Mucosa of descending colon (tissue), 3 donors: ENCODE measurements around the gene INCA1. TPM values are rescaled to one million over a fixed set of nuclear protein-coding genes. Genes with fewer than 3 reads are reported as not detected.
A peak's percentile ranks its signal among the peaks of the same experiment; 100 is the strongest.

Source experiments
- ATAC-seq: fragments of 200-7000 bp; cut with Tn5 transposase; one replicate; pipeline ENCODE4 v1.9.1; 2020; ENCODE audit warnings: mild to moderate bottlenecking, moderate library complexity
- DNase-seq, 3 donors: peaks; one replicate each; pipeline ENCODE4 v3.0.0-alpha.2; 2020
- H3K36me3 ChIP-seq: fragments of 200-600 bp; one replicate; pipeline ENCODE4 v1.8.0; 2021; ENCODE audit warnings: low read depth, mild to moderate bottlenecking
- H3K4me1 ChIP-seq: fragments of 200-600 bp; one replicate; pipeline ENCODE4 v1.8.0; 2021; ENCODE audit warnings: low read depth, mild to moderate bottlenecking
- H3K4me3 ChIP-seq: fragments of 200-600 bp; one replicate; pipeline ENCODE4 v1.8.0; 2021; ENCODE audit warnings: mild to moderate bottlenecking
- H3K9me3 ChIP-seq: fragments of 200-600 bp; one replicate; pipeline ENCODE4 v1.8.0; 2021; ENCODE audit warnings: mild to moderate bottlenecking
- intact Hi-C, 2 donors: fragments of 100-400 bp; cut with DNase I in 1 of 2; cut with micrococcal nuclease in 1 of 2; formaldehyde crosslinking; loops; one replicate each; pipeline versions ENCODE4 v1.11.0 to v1.11.1; 2022; cut with DNase I, micrococcal nuclease
- total RNA-seq, 3 donors: library from RNA; stranded (reverse); fragmentation: NEBNext Ultra II Directional in 2 of 3; extraction: Animal tissue kit (Norgen Biotek cat#: 25700) in 2 of 3; gene quantifications; one replicate each; pipeline versions ENCODE4 v1.2.1 to v1.2.4, GENCODE V29; 2021 to 2023
- TF ChIP-seq, protein P1 (sequence below): fragments of 200-600 bp; IDR thresholded peaks from one replicate; pipeline ENCODE4 v1.8.0; 2022; ENCODE audit warnings: antibody characterized with exemption, mild to moderate bottlenecking
- donor health status: DM: no; HTN: no; CAD: no; lungs with moderate emphysema.
- donor health status: DM: no; HTN: no; CAD: no.
- donor health status: DM: no; HTN: yes; CAD: no.

The INCA1 gene
- total RNA-seq, 3 donors from 2014 or later, result 1.8 to 4.5 (median 3.5) TPM

DNA sequence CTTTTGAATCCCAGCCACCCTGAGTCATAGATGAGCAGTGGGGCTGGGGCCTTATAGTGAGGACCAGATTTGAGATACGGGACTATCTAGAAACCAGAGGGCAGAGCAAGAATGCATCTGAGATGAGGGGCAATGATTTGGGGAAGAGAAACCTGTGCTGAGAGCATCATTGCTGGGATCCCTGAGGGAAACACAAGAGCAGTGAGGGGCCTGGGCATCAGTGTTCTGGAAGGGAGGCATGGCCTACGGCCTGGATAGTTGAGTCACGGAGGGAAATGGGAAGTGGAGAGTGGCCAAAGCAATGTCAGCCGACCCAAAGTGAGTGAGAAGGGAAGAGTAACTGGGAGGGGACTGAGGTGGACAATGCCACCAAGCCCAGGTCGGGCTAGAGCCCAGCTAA, 15.0 kb downstream of the INCA1 start:
- intact Hi-C loops, result loop anchor here in 1 of 2 donors (10.0 kb wide), 1 partner anchor 82 kb away; no protein-coding TSS in a partner anchor
- no peaks in the 10 kb centered on the region for H3K9me3 ChIP-seq
- H3K4me1 ChIP-seq, result peaks cover 12% of the 10 kb centered on the region
- TF ChIP-seq, protein P1, sequence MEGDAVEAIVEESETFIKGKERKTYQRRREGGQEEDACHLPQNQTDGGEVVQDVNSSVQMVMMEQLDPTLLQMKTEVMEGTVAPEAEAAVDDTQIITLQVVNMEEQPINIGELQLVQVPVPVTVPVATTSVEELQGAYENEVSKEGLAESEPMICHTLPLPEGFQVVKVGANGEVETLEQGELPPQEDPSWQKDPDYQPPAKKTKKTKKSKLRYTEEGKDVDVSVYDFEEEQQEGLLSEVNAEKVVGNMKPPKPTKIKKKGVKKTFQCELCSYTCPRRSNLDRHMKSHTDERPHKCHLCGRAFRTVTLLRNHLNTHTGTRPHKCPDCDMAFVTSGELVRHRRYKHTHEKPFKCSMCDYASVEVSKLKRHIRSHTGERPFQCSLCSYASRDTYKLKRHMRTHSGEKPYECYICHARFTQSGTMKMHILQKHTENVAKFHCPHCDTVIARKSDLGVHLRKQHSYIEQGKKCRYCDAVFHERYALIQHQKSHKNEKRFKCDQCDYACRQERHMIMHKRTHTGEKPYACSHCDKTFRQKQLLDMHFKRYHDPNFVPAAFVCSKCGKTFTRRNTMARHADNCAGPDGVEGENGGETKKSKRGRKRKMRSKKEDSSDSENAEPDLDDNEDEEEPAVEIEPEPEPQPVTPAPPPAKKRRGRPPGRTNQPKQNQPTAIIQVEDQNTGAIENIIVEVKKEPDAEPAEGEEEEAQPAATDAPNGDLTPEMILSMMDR, result no peak
- no peak overlapping the region for H3K4me3 ChIP-seq
- ATAC-seq, result no peak
- no peak for DNase-seq
- H3K36me3 ChIP-seq, result no peaks in the 10 kb centered on the region

DNA sequence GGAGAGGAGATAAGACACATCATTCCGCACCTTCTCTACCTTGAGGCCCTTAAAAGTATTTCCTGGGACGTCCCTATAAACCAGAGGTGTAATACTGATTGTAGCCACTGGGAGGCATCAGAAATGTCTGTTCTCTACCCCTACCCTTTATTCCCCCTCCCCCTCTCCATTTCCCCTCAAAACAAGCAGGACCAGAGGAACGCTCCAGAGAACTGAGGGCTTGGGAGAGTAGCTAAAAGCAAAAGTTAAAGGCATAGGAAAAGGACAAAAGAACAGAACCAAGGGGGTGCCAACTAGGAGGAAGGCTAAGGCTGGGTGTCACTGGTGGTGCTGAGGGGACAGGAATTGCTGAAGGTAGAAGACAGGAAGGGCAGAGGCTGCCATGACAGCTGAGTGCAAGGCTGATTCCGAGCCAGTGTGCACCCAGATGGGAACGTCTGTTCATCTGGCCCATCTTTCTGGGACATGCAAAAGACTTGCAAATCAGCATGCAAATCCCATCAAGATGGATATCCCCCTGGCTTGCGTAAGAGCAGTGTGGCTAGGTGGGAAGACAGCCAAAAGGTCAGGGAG, 16.6 kb downstream of the INCA1 start:
- H3K4me3 ChIP-seq, result no peak overlapping the region
- H3K4me1 ChIP-seq, result peaks cover under 1% of the 10 kb centered on the region
- H3K9me3 ChIP-seq, result no peaks in the 10 kb centered on the region
- peak; percentile 82 for ATAC-seq
- intact Hi-C loops, result loop anchor here in 1 of 2 donors (10.0 kb wide), 1 partner anchor 84 kb away; no protein-coding TSS in a partner anchor
- TF ChIP-seq, protein P1, result no peak
- H3K36me3 ChIP-seq, result no peaks in the 10 kb centered on the region
- peak in 1 of 3 donors; percentile 82 for DNase-seq

DNA sequence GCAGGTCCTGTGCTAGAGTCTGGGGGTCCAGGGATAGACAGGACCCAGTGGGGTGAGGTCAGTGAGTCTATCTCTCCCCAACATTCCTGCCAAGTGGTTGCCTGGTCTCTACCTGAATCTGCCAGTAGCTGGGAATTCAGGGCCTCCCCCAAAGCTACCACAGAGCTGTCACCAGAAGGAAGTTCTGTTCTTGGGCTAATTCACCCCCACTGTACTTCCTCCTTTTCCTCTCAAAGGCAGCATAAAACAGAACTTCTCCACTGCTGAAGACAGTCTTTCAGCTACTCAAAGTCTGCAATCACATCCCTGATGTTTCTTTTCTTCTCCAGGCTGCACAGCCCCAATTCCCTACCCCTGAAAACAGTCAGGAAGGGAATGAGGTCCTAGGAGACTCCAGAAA, 18.6 kb downstream of the INCA1 start:
- no peaks in the 10 kb centered on the region for H3K9me3 ChIP-seq
- H3K4me1 ChIP-seq, result no peaks in the 10 kb centered on the region
- intact Hi-C loops, result no loop called here
- no peak overlapping the region for H3K4me3 ChIP-seq
- no peak for DNase-seq
- H3K36me3 ChIP-seq, result peaks cover 1% of the 10 kb centered on the region
- peak; percentile 27 for ATAC-seq
- TF ChIP-seq, protein P1, result no peak

DNA sequence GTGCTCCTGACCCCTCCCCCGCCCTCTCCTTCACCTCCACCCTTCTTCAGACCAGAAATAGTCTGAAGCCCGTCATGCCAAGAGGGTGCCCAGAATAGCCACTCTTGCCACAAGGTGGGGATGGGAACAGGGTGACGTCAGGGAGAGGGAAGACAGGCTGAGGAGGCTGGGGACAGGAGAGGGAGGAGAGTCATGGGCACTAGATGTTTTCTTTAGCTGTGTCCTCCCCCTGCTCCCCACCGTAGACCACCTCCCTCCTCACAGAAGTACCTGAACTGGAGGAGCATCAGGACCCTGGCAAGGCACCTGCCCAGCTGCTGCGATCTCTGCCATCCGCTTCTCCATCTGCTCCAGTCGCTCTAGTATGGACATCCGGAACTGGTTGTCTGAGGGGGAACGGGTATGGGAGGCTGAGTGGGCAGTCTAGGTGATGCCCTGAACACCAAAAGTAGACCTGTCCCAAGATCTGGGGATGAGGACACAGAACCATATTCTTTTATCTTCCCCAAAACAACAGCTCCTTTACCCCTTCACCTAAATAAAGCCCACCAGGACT, 23.1 kb downstream of the INCA1 start:
- peaks cover 3% of the 10 kb centered on the region for H3K36me3 ChIP-seq
- intact Hi-C loops, result no loop called here
- H3K4me1 ChIP-seq, result no peaks in the 10 kb centered on the region
- TF ChIP-seq, protein P1, result no peak
- DNase-seq (no peak), ATAC-seq (no peak)
- H3K9me3 ChIP-seq, result no peaks in the 10 kb centered on the region
- no peak overlapping the region for H3K4me3 ChIP-seq

DNA sequence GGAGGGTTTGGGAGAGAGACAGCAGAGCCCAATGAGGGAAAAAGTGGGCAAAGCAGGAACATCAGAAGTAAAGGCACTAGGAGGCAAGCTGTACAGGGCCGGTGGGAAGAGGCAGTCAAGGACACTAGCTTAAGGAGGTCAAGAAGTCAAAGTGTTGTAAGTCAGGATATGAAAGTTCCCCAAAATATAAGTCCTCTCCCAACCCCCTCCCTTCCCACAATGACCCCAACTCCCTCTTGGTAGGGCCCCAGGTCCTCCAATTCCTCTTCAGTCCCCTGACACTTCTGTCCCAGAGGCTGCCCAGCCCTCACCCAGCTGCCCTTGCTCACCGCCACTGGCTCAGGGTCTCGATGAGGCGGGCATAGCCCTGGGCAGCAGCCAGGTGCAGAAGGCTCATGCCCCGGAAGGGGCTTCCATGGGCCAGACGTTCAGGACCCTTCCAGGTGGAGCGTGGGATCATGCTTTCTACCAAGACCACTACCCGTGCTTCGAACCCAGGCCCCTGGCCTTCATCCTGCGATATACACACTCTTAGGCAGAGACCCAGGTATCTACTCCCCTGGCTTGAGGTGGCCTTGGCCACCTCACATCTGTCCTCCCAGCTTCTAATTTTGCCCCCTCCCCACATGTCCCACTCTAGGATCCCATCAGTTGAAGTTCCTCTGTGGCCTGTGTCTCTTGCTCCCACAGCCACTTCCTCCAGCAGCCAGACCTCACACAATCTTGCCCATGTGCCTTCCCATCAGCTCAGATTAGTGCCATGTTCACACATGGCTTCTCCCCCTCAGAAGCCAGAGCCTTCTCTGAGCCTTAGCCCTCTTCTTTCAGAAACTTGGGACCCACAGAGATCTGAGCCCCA, 23.8 kb downstream of the INCA1 start:
- intact Hi-C loops, result no loop called here
- Histone ChIP-seq H3K9me3 (no peaks in the 10 kb centered on the region), H3K4me3 (no peak overlapping the region), H3K36me3 (peaks cover 3% of the 10 kb centered on the region), H3K4me1 (no peaks in the 10 kb centered on the region)
- TF ChIP-seq, protein P1, result no peak
- DNase-seq, result no peak
- no peak for ATAC-seq
